A673 (cell line): Measurements from ENCODE around the gene TMEM203. TPM values are rescaled to one million over a fixed set of nuclear protein-coding genes. Genes with fewer than 3 reads are reported as not detected.

ENCODE experiments used
- BruUV-seq: library from RNA; stranded (reverse); fragments of 400-500 nt; replicated peaks from 2 replicates; lab custom pipeline; 2021; lab: Mats Ljungman, UMichigan
- CTCF ChIA-PET: fragments of 300-600 bp; sonication (Branson Sonifier 250); formaldehyde crosslinking; loops from one replicate; lab custom pipeline; 2022; ENCODE audit warnings: antibody characterized with exemption; lab: Charles Lee
- POLR2A ChIA-PET: fragments of 300-600 bp; sonication (Branson Sonifier 250); formaldehyde crosslinking; loops from one replicate; lab custom pipeline; 2022; ENCODE audit warnings: antibody characterized with exemption; ENCODE audit not compliant: low non-redundant PET; lab: Charles Lee
- DNase-seq: peaks from one replicate; pipeline ENCODE4 v3.0.0-alpha.2; 2015; ENCODE audit warnings: low spot score
- H3K27ac ChIP-seq: fragments of 200-600 bp; sonication (generic); 2 replicates; pipeline ENCODE4 v1.5.1; 2016; ENCODE audit warnings: mixed run types, low read depth, mild to moderate bottlenecking, mixed read lengths, antibody characterized with exemption, low read length; ENCODE audit not compliant: poor library complexity, severe bottlenecking
- H3K27me3 ChIP-seq: fragments of 200-600 bp; sonication (generic); replicated peaks from 2 replicates; pipeline ENCODE4 v1.6.1; 2017; ENCODE audit warnings: mixed run types, low read depth, mild to moderate bottlenecking, mixed read lengths, antibody characterized with exemption, low read length; ENCODE audit not compliant: insufficient read depth, poor library complexity
- H3K36me3 ChIP-seq: fragments of 200-600 bp; sonication (generic); 2 replicates; pipeline ENCODE4 v1.6.1; 2016; ENCODE audit warnings: mixed run types, mild to moderate bottlenecking, mixed read lengths, antibody characterized with exemption, low read length; ENCODE audit not compliant: insufficient read depth, poor library complexity, severe bottlenecking
- H3K4me1 ChIP-seq: fragments of 200-600 bp; sonication (generic); 2 replicates; pipeline ENCODE4 v1.6.1; 2017; ENCODE audit warnings: mixed run types, mild to moderate bottlenecking, mixed read lengths, antibody characterized with exemption, low read length; ENCODE audit not compliant: insufficient read depth, poor library complexity, severe bottlenecking
- H3K4me3 ChIP-seq: fragments of 200-600 bp; sonication (generic); 2 replicates; pipeline ENCODE4 v1.5.1; 2016; ENCODE audit warnings: low read depth, mixed run types, mild to moderate bottlenecking, mixed read lengths, low read length; ENCODE audit not compliant: poor library complexity, severe bottlenecking
- H3K9me3 ChIP-seq: fragments of 200-600 bp; sonication (generic); 2 replicates; pipeline ENCODE4 v1.6.1; 2016; ENCODE audit warnings: mixed run types, low read depth, mild to moderate bottlenecking, mixed read lengths, antibody characterized with exemption, low read length; ENCODE audit not compliant: poor library complexity, severe bottlenecking
- CTCF ChIP-seq: fragments of 300-800, 200-600 bp; sonication (generic); conservative IDR thresholded peaks from 2 replicates; pipeline ENCODE4 v1.5.1; 2017; ENCODE audit warnings: low read depth, mild to moderate bottlenecking, antibody characterized with exemption, low read length, moderate library complexity, mixed read lengths
- EZH2 ChIP-seq: fragments of 200-600 bp; sonication (generic); IDR thresholded peaks from 2 replicates; pipeline ENCODE4 v1.6.1; 2017; ENCODE audit warnings: borderline replicate concordance, low read depth, mild to moderate bottlenecking, mixed read lengths, antibody characterized with exemption, low read length; ENCODE audit not compliant: poor library complexity, severe bottlenecking
- intact Hi-C: fragments of 100-400 bp; cut with micrococcal nuclease; formaldehyde crosslinking; loops from one replicate; pipeline ENCODE4 v1.10.0; 2022; ENCODE audit not compliant: unreplicated experiment
- total RNA-seq: library from RNA; stranded (reverse); gene quantifications from 2 replicates; pipeline ENCODE4 v1.2.3, GENCODE V29; 2021

TMEM203 gene
- total RNA-seq, 1 experiment from 2014 or later, result 37.5 TPM

- no peak for DNase-seq
- ChIA-PET POLR2A (no interaction called here), CTCF (no interaction called here)
- Histone ChIP-seq H3K27me3 (no peaks in the 10 kb centered on the region), H3K4me3 (no peak overlapping the region), H3K36me3 (no peaks in the 10 kb centered on the region), H3K4me1 (peaks cover under 1% of the 10 kb centered on the region), H3K9me3 (no peaks in the 10 kb centered on the region), H3K27ac (no peak overlapping the region)
- no TSS peak for BruUV-seq
- intact Hi-C loops, result no loop called here
- TF ChIP-seq EZH2 (no peak), CTCF (no peak)
Measured at GRCh38 chr9:137231372-137232039, 26.1 kb upstream of the TMEM203 start.

DNA sequence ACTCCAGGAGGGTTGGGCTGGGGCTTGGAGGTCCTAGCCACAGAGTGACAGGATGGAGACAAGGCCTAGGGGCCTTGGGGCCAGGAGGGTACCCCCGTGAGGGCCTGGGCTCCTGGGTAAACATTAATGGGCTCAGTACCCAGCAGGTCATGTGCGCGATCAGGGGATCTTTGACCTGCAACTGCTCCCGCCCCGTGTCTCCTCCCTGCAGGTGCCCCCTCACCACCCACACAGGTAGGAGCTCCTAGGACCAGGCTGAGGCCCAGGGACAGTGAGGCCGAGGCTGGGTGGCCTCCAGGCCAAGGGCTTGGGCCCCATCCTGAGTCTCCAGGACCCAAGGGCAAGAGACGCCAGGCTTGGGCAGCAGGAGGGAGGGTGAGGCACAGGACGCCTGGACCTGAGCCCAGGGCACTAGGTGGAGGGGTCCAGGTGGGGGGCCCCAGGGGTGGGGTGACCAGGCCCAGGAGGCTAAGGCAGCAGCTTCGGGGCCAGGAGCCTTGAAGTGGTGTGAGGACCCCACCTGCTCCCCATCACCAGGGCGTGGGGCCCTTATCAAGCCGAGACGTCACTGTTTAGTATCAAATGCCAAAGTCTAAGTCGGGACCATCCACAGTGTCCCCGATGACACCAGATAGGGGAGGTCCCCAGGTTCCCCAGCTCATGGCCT is 25.4 kb upstream of the TMEM203 start, which contains the start of gene SLC34A3:
TSS of gene SLC34A3 (plus strand) at position 197 of the 667 bp plus-strand sequence. CDS start 802 bp downstream, outside the sequence.
- Histone ChIP-seq H3K4me3 (no peak within 1 kb of the TSS), H3K4me1 (no peaks in the 10 kb centered on the region), H3K9me3 (no peaks in the 10 kb centered on the region), H3K36me3 (no peaks in the 10 kb centered on the region), H3K27me3 (no peaks in the 10 kb centered on the region), H3K27ac (no peak within 1 kb of the TSS)
- no peak for DNase-seq
- TF ChIP-seq EZH2 (no peak), CTCF (no peak)
- intact Hi-C loops, result no loop called here
- ChIA-PET CTCF (no interaction called here), POLR2A (no interaction called here)
- BruUV-seq, result no TSS peak

DNA sequence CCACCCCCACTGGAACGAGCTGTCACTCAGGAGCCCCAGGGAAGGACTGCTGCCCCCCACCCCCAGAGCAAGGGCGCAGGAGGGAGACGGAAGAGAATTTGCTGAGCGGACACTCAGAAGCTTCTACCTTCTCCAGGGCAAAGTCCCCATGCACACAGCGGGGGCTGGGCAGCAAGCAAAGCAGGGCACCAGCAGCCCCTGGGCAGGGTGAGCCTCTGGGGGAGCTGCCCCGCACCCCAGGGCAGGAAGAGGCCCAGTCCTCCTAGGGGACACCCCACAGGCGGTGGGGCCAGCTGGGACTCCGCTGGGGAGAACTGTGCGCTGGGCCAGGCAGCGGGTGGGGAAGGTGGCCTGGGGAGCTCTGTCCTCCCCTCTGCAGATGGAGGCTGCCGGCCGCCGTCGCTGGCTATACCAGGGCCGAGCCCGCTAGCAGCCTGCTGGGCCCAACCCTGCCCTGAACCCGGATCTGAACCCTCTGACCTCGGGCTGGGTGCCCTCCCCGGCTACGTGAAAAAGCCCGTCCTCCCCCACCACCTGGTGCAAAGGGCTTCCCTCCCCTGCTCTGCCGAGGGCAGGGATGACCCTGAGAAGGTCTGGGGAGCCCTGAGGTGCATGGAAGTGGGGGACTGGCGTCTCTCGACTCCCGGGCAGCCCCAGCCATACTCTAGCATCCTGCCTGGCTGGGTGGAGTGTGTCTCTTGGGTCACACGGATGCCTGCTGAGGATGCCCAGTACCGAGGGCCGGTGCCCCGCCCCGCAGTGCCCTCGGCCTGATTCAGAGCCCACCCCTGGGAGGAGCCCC is 24.7 kb upstream of the TMEM203 start:
- no peak for DNase-seq
- no peaks in the 10 kb centered on the region for H3K4me1 ChIP-seq
- BruUV-seq, result no TSS peak
- no peak overlapping the region for H3K27ac ChIP-seq
- no peaks in the 10 kb centered on the region for H3K36me3 ChIP-seq
- intact Hi-C loops, result no loop called here
- CTCF ChIA-PET, result interaction anchor here (0.9 kb wide), 1 partner anchor 195 kb away, joined by 3 read pairs; no protein-coding TSS in a partner anchor
- H3K4me3 ChIP-seq, result no peak overlapping the region
- no peak for TF ChIP-seq EZH2
- TF ChIP-seq CTCF, result no peak
- POLR2A ChIA-PET, result no interaction called here
- no peaks in the 10 kb centered on the region for H3K9me3 ChIP-seq
- H3K27me3 ChIP-seq, result no peaks in the 10 kb centered on the region
